ENCODE results near the gene RYR2.

DNA sequence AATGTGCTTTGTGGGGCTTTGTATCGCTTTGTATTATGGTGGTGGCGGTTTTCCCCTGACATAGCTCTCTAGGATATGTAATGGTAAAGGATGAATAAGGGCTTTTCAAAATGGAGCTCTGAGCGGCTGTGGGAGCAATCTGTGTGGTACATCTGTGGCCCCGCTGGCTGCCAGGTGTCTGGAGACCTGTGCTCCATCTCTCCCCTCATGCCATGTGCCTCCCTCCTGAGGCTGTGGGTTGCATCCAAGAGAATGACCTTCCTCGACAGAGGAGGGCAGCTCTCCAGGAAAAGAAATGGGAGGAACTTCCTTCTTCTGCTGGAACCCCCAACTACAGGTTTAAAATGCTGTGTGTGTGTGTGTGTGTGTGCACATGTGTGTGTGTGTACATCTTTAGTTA, 78.7 kb downstream of the RYR2 start:
- TF ChIP-seq, protein P1, sequence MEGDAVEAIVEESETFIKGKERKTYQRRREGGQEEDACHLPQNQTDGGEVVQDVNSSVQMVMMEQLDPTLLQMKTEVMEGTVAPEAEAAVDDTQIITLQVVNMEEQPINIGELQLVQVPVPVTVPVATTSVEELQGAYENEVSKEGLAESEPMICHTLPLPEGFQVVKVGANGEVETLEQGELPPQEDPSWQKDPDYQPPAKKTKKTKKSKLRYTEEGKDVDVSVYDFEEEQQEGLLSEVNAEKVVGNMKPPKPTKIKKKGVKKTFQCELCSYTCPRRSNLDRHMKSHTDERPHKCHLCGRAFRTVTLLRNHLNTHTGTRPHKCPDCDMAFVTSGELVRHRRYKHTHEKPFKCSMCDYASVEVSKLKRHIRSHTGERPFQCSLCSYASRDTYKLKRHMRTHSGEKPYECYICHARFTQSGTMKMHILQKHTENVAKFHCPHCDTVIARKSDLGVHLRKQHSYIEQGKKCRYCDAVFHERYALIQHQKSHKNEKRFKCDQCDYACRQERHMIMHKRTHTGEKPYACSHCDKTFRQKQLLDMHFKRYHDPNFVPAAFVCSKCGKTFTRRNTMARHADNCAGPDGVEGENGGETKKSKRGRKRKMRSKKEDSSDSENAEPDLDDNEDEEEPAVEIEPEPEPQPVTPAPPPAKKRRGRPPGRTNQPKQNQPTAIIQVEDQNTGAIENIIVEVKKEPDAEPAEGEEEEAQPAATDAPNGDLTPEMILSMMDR (IDR thresholded peaks at IDR 0.05; ENCODE audit: low read length): no peak
- no peak for TF ChIP-seq EZH2 (IDR thresholded peaks at IDR 0.05; ENCODE audit: borderline replicate concordance, low read length)
